Smooth muscle cell (in vitro differentiated cells): ENCODE results near the gene HMGCLL1. TPM values are rescaled to one million over a fixed set of nuclear protein-coding genes. Genes with fewer than 3 reads are reported as not detected.
A peak's percentile ranks its signal among the peaks of the same experiment; 100 is the strongest.

Experiments used
- DNase-seq: peaks from one replicate; lab custom pipeline; 2025; ENCODE audit not compliant: unreplicated experiment; lab: John Stamatoyannopoulos, UW
- H2AFZ ChIP-seq: fragments of 200-600 bp; sonication (generic); 2 replicates; pipeline ENCODE4 v1.6.0; 2016; ENCODE audit warnings: antibody characterized with exemption, low read depth, mild to moderate bottlenecking
- H3F3A ChIP-seq: fragments of 200-600 bp; sonication (generic); 2 replicates; pipeline ENCODE4 v1.6.0; 2017; ENCODE audit warnings: antibody characterized with exemption, low read depth
- H3K27ac ChIP-seq: fragments of 200-600 bp; sonication (generic); 2 replicates; pipeline ENCODE4 v1.5.1; 2016; ENCODE audit warnings: low read depth, mild to moderate bottlenecking
- H3K27me3 ChIP-seq: fragments of 200-600 bp; sonication (generic); 2 replicates; pipeline ENCODE4 v1.6.1; 2016; ENCODE audit warnings: low read depth, mild to moderate bottlenecking
- H3K36me3 ChIP-seq: fragments of 200-600 bp; sonication (generic); 2 replicates; pipeline ENCODE4 v1.5.1; 2016; ENCODE audit warnings: low read depth
- H3K4me1 ChIP-seq: fragments of 200-600 bp; sonication (generic); 2 replicates; pipeline ENCODE4 v1.5.1; 2016; ENCODE audit warnings: low read depth
- H3K4me2 ChIP-seq: fragments of 200-600 bp; sonication (generic); 2 replicates; pipeline ENCODE4 v1.6.0; 2016; ENCODE audit warnings: mild to moderate bottlenecking
- H3K4me3 ChIP-seq: fragments of 200-600 bp; sonication (generic); 2 replicates; pipeline ENCODE4 v1.5.1; 2016; ENCODE audit warnings: mild to moderate bottlenecking
- H3K79me2 ChIP-seq: fragments of 200-600 bp; sonication (generic); 2 replicates; pipeline ENCODE4 v1.6.0; 2016; ENCODE audit warnings: low read depth, mild to moderate bottlenecking
- H3K9ac ChIP-seq: fragments of 200-600 bp; sonication (generic); 2 replicates; pipeline ENCODE4 v1.6.0; 2016; ENCODE audit warnings: low read depth
- H3K9me3 ChIP-seq: fragments of 200-600 bp; sonication (generic); replicated peaks from 2 replicates; pipeline ENCODE4 v1.5.1; 2016; ENCODE audit warnings: low read depth
- H4K20me1 ChIP-seq: fragments of 200-600 bp; sonication (generic); 2 replicates; pipeline ENCODE4 v1.6.0; 2016; ENCODE audit warnings: low read depth
- WGBS: methylation state at CpG from one replicate; pipeline ENCODE4 v1.1.7; 2016; ENCODE audit warnings: low lambda C conversion rate; 5-methylcytosine and 5-hydroxymethylcytosine counted together
- polyA plus RNA-seq: library from polyadenylated mRNA; unstranded; fragments of >200 nt; fragmentation: Nextera tagmentation; extraction: Ambion mirVana; gene quantifications from 2 replicates; pipeline ENCODE4 v1.2.1, GENCODE V29; 2016
- total RNA-seq: library from RNA; depleted of rRNA; stranded (reverse); fragments of >200 nt; gene quantifications from 2 replicates; pipeline ENCODE4 v1.2.3, GENCODE V29; 2014
- TF ChIP-seq, protein P1 (sequence below): fragments of 200-600 bp; sonication (generic); IDR thresholded peaks from 2 replicates; pipeline ENCODE4 v1.5.1; 2017; ENCODE audit warnings: borderline replicate concordance, mild to moderate bottlenecking, antibody characterized with exemption; ENCODE audit not compliant: insufficient read depth, poor library complexity, severe bottlenecking

Gene HMGCLL1
- total and polyA plus RNA-seq, 2 experiments from 2014 or later, result not detected

DNA sequence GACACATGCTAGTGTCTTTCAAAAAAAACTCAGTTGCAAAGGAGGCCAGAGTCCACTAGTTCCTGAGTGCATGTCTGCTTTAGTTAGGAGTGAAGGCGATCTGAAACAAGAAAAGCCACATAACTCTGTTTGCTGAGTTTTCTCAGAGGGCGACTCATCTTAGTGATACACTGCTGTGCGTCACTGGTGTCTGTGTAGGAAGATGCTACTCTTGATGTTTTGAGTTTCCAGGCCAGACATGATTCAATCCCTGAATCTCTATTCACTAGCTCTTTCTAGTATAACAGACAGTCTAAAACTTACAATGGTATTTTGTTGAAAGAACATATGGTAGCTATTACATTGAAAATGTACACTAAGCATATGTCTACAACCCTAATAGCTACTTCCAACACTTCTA lies 190.8 kb downstream of the HMGCLL1 start:
- Histone ChIP-seq H3F3A (no peaks in the 10 kb centered on the region), H3K4me3 (no peak overlapping the region), H3K27ac (peak overlapping the region; percentile 54), H3K4me2 (no peak overlapping the region), H3K4me1 (no peaks in the 10 kb centered on the region), H3K36me3 (no peaks in the 10 kb centered on the region), H3K27me3 (no peaks in the 10 kb centered on the region), H3K9ac (no peak overlapping the region), H3K79me2 (no peaks in the 10 kb centered on the region), H4K20me1 (no peaks in the 10 kb centered on the region), H2AFZ (peak overlapping the region; percentile 63), H3K9me3 (no peaks in the 10 kb centered on the region)
- TF ChIP-seq, protein P1, sequence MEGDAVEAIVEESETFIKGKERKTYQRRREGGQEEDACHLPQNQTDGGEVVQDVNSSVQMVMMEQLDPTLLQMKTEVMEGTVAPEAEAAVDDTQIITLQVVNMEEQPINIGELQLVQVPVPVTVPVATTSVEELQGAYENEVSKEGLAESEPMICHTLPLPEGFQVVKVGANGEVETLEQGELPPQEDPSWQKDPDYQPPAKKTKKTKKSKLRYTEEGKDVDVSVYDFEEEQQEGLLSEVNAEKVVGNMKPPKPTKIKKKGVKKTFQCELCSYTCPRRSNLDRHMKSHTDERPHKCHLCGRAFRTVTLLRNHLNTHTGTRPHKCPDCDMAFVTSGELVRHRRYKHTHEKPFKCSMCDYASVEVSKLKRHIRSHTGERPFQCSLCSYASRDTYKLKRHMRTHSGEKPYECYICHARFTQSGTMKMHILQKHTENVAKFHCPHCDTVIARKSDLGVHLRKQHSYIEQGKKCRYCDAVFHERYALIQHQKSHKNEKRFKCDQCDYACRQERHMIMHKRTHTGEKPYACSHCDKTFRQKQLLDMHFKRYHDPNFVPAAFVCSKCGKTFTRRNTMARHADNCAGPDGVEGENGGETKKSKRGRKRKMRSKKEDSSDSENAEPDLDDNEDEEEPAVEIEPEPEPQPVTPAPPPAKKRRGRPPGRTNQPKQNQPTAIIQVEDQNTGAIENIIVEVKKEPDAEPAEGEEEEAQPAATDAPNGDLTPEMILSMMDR, result no peak
- WGBS, result 18% methylated on average over 3 of the region's 3 CpGs
- no peak for DNase-seq
